HFFc6 (cell line): ENCODE results near the gene ASB3. TPM values are rescaled to one million over a fixed set of nuclear protein-coding genes. Genes with fewer than 3 reads are reported as not detected.
"Not testable (repeated sequence)": the region's sequence is repeated elsewhere in the genome, so short reads cannot be mapped to it uniquely, and the experiment has no call there.

Experiments used
- DNase-seq: peaks from one replicate; pipeline ENCODE4 v3.0.0-alpha.2; 2018
- H3K27ac Mint-ChIP-seq: 2 replicates; pipeline ENCODE4 v1.8.0; 2020; ENCODE audit warnings: mild to moderate bottlenecking, mixed read lengths
- H3K27me3 Mint-ChIP-seq: 2 replicates; pipeline ENCODE4 v1.8.0; 2021; ENCODE audit warnings: mild to moderate bottlenecking, moderate library complexity, mixed read lengths; ENCODE audit not compliant: insufficient read depth
- H3K36me3 Mint-ChIP-seq: 2 replicates; pipeline ENCODE4 v1.8.0; 2021; ENCODE audit warnings: low read depth, mixed read lengths
- H3K4me1 Mint-ChIP-seq: 2 replicates; pipeline ENCODE4 v1.8.0; 2020; ENCODE audit warnings: low read depth, mixed read lengths
- H3K4me3 Mint-ChIP-seq: 2 replicates; pipeline ENCODE4 v1.8.0; 2020; ENCODE audit warnings: mild to moderate bottlenecking, moderate library complexity, mixed read lengths
- H3K9me3 Mint-ChIP-seq: 2 replicates; pipeline ENCODE4 v1.8.0; 2020; ENCODE audit warnings: mild to moderate bottlenecking, mixed read lengths
- CTCF ChIP-seq: fragments of 200-600 bp; sonication (generic); IDR thresholded peaks from 2 replicates; pipeline ENCODE4 v1.5.0; 2021; ENCODE audit warnings: antibody characterized with exemption, mild to moderate bottlenecking
- total RNA-seq, 6 experiments: library from RNA; stranded (reverse); fragmentation: NEBNext Ultra II Directional; extraction: Animal tissue kit (Norgen Biotek cat#: 25700); gene quantifications; 2 replicates in 1 of 6; 3 replicates in 5 of 6; pipeline ENCODE4 v1.2.3, GENCODE V29; 2021

Gene ASB3
- total RNA-seq, 6 experiments from 2014 or later = 15.7 to 22.0 (median 17.3) TPM

- H3K4me3 Mint-ChIP-seq = no peak overlapping the region
- TF ChIP-seq CTCF = no peak
- peaks cover 37% of the 10 kb centered on the region for H3K4me1 Mint-ChIP-seq
- no peak overlapping the region for H3K27ac Mint-ChIP-seq
- H3K9me3 Mint-ChIP-seq = peaks cover 16% of the 10 kb centered on the region
- no peak for DNase-seq
- peaks cover 30% of the 10 kb centered on the region for H3K36me3 Mint-ChIP-seq
- H3K27me3 Mint-ChIP-seq = no peaks in the 10 kb centered on the region; the same call in 1 of the 2 replicates
Observed at GRCh38 chr2:53739032-53739431, 47.7 kb downstream of the ASB3 start.

GRCh38 chr2:53737091-53737490 is 49.7 kb downstream of the ASB3 start:
- no peak for TF ChIP-seq CTCF
- Mint-ChIP-seq H3K27ac (no peak overlapping the region), H3K36me3 (peaks cover 33% of the 10 kb centered on the region), H3K4me1 (peaks cover 26% of the 10 kb centered on the region), H3K27me3 (no peaks in the 10 kb centered on the region; the same call in 1 of the 2 replicates), H3K9me3 (peaks cover 16% of the 10 kb centered on the region), H3K4me3 (no peak overlapping the region)
- DNase-seq = no peak

DNA sequence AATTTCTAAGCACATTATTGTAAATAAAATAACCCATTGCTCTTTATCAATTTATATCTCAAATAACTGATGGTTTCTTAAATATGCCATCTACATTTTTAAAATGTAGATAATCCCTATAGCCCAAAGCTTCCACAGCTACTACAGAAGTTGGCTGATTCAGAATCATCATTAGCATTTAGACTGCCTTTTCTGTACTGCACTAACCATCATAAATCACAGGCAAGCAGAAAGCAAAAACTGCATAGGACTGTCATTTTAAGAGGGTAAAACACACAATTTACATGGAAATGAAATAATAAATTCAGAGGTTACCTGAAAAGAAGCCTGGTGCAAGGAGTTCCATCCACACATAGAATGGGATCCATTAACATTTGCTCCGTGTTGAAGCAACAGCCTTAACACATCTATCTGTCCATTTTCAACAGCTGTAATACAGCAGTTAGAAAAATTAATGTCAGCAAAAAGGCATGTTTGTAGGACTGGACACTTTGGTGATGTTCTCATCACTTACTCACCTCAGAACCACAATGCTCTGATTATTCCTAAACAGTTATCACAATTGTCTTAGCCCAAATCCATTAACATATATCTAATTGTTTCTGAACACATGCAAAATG is 57.5 kb downstream of the ASB3 start:
- DNase-seq = no peak
- TF ChIP-seq CTCF = no peak
- peaks cover 36% of the 10 kb centered on the region for H3K36me3 Mint-ChIP-seq
- H3K4me3 Mint-ChIP-seq = no peak overlapping the region
- no peaks in the 10 kb centered on the region for H3K27me3 Mint-ChIP-seq
- H3K27ac Mint-ChIP-seq = no peak overlapping the region
- H3K9me3 Mint-ChIP-seq = peaks cover under 1% of the 10 kb centered on the region
- H3K4me1 Mint-ChIP-seq = peaks cover 13% of the 10 kb centered on the region

GRCh38 chr2:53727921-53728320 is 58.8 kb downstream of the ASB3 start:
- Mint-ChIP-seq H3K27ac (no peak overlapping the region), H3K4me1 (peaks cover 16% of the 10 kb centered on the region), H3K9me3 (no peaks in the 10 kb centered on the region), H3K36me3 (peaks cover 23% of the 10 kb centered on the region), H3K4me3 (no peak overlapping the region), H3K27me3 (no peaks in the 10 kb centered on the region)
- DNase-seq = no peak
- no peak for TF ChIP-seq CTCF

- TF ChIP-seq CTCF = no peak
- peaks cover 16% of the 10 kb centered on the region for H3K4me1 Mint-ChIP-seq
- H3K36me3 Mint-ChIP-seq = peaks cover 21% of the 10 kb centered on the region
Observed at GRCh38 chr2:53725662-53726061, 61.1 kb downstream of the ASB3 start.

GRCh38 chr2:53724536-53724935 is 62.2 kb downstream of the ASB3 start:
- Mint-ChIP-seq H3K4me1 (peaks cover 16% of the 10 kb centered on the region), H3K36me3 (peaks cover 12% of the 10 kb centered on the region), H3K27ac (no peak overlapping the region), H3K4me3 (no peak overlapping the region), H3K27me3 (no peaks in the 10 kb centered on the region), H3K9me3 (no peaks in the 10 kb centered on the region)
- DNase-seq = peak; percentile 59
- TF ChIP-seq CTCF = no peak

More at GRCh38 chr2:53725662-53726061, 61.1 kb downstream of the ASB3 start:
- Mint-ChIP-seq H3K27ac (no peak overlapping the region), H3K27me3 (no peaks in the 10 kb centered on the region), H3K9me3 (no peaks in the 10 kb centered on the region), H3K4me3 (no peak overlapping the region)
- no peak for DNase-seq

- H3K27ac Mint-ChIP-seq, H3K27me3 Mint-ChIP-seq, DNase-seq, H3K4me3 Mint-ChIP-seq, H3K9me3 Mint-ChIP-seq: not testable (repeated sequence)
- H3K36me3 Mint-ChIP-seq = peaks cover 20% of the 10 kb centered on the region
- peaks cover 31% of the 10 kb centered on the region for H3K4me1 Mint-ChIP-seq
Observed at GRCh38 chr2:53720944-53721343, 65.8 kb downstream of the ASB3 start.
